GM12864 (cell line): ENCODE measurements around the gene SHISA7.

Experiments
- DNase-seq: peaks from one replicate; pipeline ENCODE4 v3.0.0-alpha.2; 2011; ENCODE audit warnings: low read depth
- H3K4me3 ChIP-seq: 2 replicates; pipeline ENCODE4 v1.5.1; 2011; ENCODE audit warnings: mild to moderate bottlenecking, low read depth, low read length, control low read depth
- CTCF ChIP-seq: IDR thresholded peaks from 2 replicates; pipeline ENCODE4 v1.5.1; 2011; ENCODE audit warnings: low read depth, mild to moderate bottlenecking, moderate library complexity, low read length, control low read depth, inconsistent platforms; ENCODE audit errors: missing control alignments

Gene SHISA7

GRCh38 chr19:55443045-55443823, at the start of gene SHISA7:
TSS of gene SHISA7 (minus strand) at chr19:55443300. CDS start at chr19:55442863, 437 bp downstream.
- TF ChIP-seq CTCF, result no peak
- no peak within 1 kb of the TSS for H3K4me3 ChIP-seq
- no peak for DNase-seq

DNA sequence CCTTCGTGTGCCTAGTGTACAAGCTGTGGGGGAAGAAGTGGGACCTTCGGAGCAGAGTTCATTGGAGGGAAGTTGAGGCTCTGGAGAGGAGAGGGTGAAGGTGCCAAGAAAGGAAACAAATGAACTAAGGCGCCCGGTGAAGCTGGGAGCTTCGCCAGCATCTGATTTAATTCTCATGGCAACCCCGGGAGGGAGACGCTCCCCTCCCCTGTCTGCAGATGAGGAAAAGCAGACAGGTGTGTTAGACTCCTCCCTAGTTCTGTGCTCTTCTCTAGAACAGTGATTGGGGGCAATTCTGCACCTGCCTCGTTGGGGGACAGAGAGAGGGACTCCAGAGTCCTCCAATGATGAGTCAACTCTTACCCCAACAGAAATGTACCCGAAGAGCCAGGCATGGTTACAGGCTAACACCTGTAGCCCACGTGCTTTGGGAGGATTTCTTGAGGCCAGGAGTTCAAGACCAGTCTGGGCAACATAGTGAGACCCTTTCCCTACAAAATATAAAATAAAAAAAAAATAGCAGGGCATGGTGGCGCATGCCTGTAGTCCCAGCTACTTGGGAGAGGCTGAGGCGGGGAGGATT, 49.4 kb upstream of the SHISA7 start:
- H3K4me3 ChIP-seq, result no peak overlapping the region
- no peak for DNase-seq
- TF ChIP-seq CTCF, result no peak

DNA sequence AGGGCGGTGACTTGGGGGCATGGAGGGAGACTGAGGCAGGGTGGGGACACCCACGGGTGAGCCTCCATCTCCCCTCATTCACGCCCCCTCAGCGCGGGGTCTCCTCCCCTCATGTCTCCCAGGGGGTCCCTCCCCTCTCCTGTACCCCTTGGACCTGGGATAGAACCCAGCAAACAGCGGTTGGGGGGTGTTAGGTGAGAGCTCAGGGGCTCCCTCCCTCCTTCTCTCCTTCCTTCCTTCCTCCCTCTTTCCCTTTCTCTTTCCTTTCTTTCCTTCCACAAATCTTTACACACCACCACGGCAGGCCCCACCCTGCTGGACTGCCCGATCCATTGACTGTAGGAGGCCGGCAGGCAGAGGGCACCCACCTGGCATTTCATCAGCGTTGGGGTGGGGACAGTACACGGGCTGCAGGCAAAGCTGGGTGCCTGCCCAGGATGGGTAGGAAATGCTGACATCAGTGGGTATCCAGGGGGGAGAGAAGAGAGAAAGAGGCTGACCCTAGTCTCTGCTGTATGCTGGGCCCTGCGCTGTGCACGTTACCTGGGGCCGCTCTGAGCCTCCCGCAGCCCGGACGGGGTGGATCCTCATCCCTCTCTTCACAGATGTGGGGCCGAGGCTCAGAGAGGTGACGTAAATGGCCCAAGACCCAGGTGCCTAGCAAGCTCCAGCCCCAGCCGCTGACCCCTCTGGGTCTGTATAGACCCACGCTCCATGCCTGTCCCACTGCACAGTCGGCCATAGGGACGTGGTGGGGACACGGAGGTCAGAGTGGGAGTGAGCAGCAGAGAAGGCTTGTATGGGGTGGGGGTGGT, 48.7 kb upstream of the SHISA7 start:
- H3K4me3 ChIP-seq, result no peak overlapping the region
- no peak for DNase-seq
- no peak for TF ChIP-seq CTCF

DNA sequence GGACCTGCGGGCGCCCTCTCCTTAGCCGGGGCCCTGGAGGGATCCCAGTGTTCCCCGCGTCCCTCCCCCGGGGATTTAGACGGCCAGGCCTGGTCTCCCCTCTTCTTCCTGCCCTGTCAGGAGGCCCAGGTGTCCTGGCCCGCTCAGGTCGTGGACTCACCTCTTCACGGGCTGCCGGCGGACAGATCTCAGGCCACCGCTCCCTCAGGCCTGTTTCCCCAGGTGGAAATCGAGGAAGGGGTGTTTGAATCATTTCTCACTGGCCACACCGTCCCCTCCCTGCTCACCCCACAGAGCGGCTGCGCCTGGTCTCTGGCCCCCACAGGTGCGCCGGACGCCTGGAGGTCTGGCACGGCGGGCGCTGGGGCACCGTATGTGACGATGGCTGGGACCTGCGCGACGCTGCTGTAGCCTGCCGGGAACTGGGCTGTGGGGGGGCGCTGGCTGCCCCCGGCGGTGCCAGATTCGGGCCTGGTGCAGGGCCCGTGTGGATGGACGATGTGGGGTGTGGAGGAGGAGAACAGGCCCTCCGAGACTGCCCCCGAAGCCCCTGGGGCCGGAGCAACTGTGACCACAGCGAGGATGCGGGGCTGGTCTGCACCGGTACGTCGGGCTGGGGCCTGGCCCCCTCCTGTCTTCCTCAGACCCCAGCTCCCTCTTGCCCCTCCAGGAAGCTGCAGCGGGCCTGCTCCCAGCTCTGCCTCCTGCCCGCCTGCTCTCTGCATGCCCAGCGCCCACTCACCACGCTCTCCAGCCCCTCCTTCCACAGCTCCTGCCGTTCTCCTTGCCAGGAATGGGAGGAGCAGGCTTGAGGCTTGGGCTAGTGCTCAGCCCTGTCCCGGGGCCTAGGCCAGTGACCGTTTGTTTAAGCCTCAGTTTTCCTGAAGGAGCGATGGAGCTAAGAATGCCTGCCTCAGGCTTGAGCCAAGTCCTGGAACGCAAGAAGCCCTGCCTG, 47.7 kb upstream of the SHISA7 start:
- TF ChIP-seq CTCF, result no peak
- no peak overlapping the region for H3K4me3 ChIP-seq
- no peak for DNase-seq

- H3K4me3 ChIP-seq, result no peak overlapping the region
- no peak for DNase-seq
- no peak for TF ChIP-seq CTCF
These were observed 46.8 kb upstream of the SHISA7 start for GRCh38 chr19:55489711-55490477.
